ENCODE results near the gene IL17RB.

DNA sequence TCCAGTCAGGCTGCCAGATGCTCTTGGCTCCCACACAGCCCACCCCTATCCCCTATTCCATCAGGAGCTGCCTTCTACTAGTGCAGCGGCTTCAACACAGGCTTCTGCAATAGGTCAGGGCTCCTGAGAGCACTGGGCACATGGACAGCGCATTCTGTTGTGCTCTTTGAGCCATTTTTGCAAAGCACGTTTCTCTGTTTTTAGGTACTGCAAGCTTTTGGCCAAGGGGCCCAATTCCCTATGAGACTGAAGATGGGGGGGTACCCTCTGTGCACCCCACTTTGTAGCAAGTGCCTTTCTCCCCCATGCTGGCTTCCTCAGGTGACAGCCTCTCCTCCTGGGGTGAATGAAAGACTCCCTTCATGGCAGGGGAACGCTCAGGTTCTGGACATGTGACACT is 31.3 kb upstream of the IL17RB start:
- TF ChIP-seq, protein P1, sequence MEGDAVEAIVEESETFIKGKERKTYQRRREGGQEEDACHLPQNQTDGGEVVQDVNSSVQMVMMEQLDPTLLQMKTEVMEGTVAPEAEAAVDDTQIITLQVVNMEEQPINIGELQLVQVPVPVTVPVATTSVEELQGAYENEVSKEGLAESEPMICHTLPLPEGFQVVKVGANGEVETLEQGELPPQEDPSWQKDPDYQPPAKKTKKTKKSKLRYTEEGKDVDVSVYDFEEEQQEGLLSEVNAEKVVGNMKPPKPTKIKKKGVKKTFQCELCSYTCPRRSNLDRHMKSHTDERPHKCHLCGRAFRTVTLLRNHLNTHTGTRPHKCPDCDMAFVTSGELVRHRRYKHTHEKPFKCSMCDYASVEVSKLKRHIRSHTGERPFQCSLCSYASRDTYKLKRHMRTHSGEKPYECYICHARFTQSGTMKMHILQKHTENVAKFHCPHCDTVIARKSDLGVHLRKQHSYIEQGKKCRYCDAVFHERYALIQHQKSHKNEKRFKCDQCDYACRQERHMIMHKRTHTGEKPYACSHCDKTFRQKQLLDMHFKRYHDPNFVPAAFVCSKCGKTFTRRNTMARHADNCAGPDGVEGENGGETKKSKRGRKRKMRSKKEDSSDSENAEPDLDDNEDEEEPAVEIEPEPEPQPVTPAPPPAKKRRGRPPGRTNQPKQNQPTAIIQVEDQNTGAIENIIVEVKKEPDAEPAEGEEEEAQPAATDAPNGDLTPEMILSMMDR (optimal IDR thresholded peaks at IDR 0.05 in 1 of 3, IDR thresholded peaks at IDR 0.05 in 1 of 3, conservative IDR thresholded peaks at IDR 0.05 in 1 of 3; ENCODE audit: extremely low read depth in 1 of 3, insufficient read depth in 2 of 3, low read length in 3 of 3), result no peak
- TF ChIP-seq EZH2 (IDR thresholded peaks at IDR 0.05; ENCODE audit: low read length), result no peak
